ENCODE data around the gene SAMD10.

DNA sequence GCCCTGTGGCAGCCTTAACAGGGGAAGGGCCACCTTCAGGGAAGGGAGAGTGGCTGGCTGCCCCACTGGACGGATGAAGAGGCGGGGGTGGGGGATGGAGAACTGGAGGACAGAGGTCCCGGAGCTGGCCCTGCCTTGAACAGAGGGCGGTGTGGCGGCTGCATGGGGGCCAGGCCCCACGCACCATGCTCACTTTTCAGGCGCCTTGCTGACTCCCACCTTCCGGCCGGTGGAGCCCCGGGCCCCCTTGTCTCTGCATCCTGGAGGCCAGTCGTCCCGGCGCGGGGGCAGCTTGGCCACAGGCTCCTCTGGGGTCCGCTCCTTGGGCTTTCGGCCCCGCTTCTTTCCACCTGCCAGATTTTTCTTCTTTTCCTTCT lies 19.8 kb downstream of the SAMD10 start:
- no peak for TF ChIP-seq EP300 (IDR thresholded peaks at IDR 0.05; ENCODE audit: low read depth)
- TF ChIP-seq CTCF (IDR thresholded peaks at IDR 0.05): no peak
- no peak for TF ChIP-seq POLR2A (IDR thresholded peaks at IDR 0.05)

Measured in transverse colon (tissue), 3 donors.